ENCODE measurements around the gene NUDC.
"Not testable (repeated sequence)": the region's sequence is repeated elsewhere in the genome, so short reads cannot be mapped to it uniquely, and the experiment has no call there.

The NUDC gene

DNA sequence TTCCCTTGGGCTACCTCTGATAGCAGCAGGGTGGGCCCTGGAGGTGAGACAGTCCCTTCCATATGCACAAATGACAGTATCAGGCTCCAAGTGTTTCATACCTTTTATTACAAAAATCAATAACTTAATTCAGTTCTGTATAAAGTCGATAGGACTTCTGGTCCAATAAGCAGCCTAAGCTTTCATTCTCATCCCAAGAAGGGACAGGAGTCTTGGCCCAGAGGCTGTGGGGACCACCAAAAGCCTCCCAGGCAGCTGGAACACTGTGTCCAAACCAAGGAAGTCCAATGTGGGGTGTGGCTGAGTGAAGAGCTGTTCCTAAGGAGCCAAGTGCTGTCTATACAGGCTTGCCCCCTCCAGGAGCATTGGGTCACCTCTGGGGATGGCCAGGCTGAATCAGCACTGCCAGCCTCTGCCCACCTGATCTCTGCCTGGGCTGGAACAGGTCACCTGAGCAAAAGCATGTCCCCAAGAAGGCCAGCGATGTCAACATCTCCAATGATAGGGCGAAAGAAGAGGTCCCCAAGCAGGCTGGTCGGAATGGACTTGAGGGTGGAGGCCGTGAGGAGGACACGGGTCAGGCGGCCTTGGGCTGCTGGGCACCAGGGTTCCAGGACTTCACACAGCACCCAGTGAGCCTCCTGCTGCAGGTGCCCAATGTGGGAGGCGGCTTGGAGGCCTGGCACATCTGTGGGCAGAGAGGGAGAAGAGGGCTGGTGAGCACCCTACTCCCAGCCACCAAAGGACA is 10.0 kb upstream of the NUDC start:
- no peak for DNase-seq (ENCODE audit: low spot score)

DNA sequence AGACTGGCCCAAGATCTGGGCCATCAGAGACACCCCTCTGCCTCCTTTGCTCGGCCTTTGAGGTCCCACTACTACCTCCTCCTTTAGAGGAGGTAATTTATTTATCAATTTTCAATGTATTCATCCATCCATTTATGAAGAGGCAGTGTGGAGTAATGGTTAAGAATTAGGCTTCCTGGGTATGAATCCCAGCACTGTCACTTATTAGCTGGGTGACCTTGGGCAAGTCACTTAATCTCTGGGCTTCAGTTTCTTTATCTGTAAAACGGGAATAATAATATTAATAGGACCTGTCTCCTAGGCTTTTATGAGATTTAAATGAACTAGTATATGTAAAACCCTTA is 9.4 kb upstream of the NUDC start:
- DNase-seq (ENCODE audit: low spot score) = no peak

DNA sequence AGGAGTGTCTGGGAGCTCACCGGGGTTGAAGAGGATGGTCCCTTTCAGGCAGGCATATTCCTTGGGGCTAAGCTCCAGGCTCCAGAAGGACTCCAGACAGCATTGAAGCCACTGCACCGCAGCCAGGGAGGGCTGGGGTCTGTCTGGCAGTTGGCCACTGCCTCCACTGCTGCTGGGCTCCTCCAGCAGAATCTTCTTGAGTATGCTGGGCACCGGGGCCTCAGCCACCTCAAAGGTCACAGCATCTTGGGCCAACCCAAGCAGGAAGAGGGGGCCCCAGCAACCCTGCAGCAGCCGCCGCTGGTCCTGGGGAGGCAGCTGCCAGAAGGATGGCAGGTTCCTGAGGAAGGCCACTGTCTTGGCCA is 8.2 kb upstream of the NUDC start:
- DNase-seq (ENCODE audit: low spot score) = no peak

DNA sequence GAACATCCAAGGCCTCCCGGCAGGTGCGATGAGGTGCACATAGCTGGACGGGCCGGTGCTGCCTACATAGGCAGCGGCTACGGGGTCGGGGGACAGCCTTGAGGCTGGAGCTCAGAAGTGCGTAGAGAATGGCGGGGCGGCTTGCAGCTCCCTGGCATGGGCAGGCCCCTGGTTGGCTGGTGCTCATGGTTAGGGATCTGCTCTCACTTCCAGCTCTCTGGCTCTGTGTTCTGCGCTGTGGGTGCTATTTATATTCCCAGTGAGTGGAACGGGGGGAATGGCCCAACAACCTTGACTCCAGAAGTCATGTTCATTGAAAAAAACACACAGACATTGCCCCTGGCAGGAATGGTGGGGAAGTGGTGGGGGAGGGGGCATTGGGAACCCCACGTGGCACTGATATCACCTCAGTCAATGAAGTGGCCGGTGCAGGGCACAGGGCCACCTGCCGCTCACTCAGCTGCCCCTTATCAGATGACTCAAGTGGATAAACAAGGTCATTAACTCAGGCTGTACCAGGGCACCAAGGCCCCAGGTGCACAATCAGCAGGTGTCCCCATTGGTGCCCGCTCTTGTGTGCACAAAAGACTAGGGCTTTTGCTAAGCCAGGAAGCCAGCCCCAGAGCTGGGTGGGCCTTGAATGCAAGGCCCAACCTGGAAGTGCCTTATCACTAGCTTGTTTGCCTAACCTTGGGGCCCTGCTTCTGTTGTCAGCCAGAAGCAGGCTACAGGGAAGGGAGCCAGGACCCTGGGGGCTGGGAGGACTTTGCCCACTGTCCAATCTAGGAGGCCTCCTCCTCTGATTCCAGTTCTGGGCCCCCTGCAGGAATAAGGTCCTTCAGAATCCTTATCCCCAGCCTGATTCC is 7.6 kb upstream of the NUDC start, which contains the start of gene NR0B2:
Gene NR0B2, minus strand, starts transcription at position 222 of the 866 bp plus-strand sequence. Its CDS starts 35 bp downstream, at position 187.
- DNase-seq (ENCODE audit: low spot score) = no peak

DNA sequence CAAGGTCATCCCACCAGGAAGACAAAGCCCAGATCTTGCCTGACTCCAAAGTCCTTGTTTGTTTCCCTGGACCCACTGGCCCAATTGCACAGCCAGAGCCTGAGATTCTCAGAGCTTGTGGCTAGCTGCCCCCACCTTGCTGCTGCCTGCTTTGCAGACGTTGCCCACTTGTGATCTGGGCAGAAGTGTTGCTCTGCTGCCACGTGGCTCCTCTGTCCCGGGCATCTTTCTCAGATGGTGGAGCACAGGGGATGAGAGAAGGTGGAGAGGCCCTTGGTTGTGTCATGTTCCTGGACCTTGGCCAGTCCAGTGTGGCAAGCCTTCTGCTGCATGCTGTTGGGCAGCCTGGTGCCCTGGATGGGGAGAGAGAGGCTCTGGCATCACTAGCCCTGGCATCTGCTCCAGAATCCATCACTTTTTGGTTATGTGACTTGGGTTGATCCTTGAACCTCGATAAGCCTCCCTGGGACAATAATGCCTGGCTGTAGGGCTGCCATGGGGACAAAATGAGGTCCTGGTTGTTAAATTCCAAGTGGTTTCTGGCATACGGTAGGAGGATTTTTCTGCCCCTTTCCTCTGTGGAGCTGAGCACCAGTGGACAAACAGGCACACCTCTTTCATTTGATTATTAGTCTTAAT is 6.2 kb upstream of the NUDC start:
- no peak for DNase-seq (ENCODE audit: low spot score)

DNA sequence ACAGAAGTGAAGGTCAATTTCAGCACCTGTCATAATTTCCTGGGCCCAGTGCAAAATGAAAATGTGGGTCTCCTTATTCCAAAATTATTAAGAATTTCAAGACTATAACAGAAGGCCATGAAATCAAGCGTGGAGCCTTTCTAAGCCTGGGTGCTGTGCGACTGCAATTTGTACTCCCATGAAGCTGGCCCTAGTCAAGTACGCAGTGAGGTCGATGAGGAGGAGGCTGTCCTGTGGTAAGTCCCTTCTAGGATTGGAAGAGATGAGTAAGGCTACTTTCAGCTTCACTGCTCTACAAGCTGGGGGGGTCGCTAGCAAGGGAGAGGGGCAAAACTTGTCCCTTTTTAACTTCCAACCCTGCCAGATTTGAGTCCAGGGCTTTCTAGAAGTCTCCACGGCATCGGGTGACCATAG is 410 bp upstream of the NUDC start:
- DNase-seq (ENCODE audit: low spot score) = no peak

DNA sequence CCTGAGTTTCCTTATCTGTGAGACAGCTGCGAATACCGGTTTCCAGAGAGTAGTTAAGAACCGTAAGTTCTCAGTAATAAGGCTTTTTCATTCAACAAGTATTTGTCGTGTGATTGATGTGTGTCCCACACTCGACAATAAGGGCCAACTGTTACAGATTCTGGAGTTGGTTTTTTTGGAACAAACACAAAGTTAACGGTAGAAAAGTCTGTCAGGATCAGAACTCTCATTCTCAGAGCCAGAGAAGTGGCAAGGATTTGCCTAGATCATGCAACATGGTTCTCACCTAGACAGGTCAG is 837 bp downstream of the NUDC start:
- DNase-seq (ENCODE audit: low spot score) = no peak

DNA sequence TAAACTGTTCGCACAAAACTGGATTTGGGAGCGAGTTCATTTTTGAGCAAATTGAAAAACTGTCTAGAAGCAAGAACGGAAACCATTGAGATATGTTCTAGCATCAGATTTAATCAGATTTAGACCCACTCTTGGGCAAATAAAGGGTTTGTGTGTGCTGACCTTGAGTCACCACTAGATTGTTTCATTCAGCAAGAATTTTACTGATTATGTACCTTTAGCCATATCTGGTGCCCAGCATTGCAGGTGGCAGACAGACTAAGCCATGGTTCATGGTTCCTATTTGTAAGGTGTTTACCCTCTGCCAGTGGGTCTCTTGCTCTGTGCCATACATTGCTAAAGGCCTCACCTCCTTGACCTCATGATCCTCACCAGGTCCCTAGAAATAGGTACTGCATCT is 1.4 kb downstream of the NUDC start:
- DNase-seq (ENCODE audit: low spot score) = no peak

DNA sequence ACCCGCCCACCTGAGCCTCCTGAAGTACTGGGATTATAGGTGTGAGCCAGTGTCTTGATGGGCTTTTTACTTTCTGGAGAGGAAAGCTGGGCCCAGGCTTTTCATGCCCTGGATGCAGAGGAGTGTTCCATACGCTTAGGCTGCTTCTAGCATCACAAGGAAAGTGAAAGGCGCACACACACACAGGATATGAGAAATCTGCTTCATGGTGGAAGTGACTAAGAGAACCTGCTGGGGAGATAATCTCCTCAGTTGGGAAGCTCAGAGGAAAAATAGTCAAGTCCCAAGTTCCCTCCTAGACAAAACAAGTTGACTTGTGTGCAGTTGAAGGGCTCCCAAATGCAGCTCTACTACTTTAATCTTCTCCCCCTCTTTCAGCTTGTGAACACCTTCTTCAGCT is 2.2 kb downstream of the NUDC start:
- DNase-seq (ENCODE audit: low spot score) = no peak

DNA sequence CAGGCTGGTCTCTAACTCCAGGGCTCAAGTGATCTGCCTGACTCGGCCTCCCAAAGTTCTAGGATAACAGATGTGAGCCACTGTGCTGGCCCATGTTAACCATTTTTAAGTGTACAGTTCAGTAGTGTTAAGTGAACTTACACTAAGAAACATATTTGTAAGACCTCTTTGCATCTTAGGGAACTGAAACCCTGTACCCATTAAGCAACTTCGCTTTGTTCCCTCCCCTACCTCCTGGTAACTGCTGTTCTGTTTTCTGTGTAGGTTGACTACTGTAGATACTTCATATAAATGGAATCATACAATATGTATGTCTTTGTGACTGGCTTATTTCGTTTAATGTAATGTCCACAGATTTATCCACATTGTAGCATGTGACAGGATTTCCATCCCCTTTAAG is 11.0 kb downstream of the NUDC start:
- DNase-seq (ENCODE audit: low spot score) = no peak

DNA sequence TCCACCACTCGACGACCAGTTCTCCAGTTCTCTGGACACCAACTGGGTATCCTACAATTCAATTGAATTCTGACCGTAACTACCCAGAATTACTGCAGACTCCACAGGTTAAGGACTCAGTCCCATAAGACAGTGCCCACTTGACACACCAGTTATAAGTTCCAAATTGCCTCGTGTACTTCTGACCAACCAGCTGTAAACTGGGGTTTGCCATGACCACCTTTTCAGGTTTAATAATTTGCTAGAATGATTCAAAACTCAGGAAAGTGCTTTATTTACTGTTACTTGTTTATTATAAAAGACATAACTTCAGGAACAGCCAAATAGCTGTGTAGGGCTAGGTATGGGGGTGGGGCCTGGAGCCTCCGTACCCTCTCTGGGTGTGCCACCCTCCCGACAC is 15.3 kb downstream of the NUDC start:
- DNase-seq (ENCODE audit: low spot score) = no peak

DNA sequence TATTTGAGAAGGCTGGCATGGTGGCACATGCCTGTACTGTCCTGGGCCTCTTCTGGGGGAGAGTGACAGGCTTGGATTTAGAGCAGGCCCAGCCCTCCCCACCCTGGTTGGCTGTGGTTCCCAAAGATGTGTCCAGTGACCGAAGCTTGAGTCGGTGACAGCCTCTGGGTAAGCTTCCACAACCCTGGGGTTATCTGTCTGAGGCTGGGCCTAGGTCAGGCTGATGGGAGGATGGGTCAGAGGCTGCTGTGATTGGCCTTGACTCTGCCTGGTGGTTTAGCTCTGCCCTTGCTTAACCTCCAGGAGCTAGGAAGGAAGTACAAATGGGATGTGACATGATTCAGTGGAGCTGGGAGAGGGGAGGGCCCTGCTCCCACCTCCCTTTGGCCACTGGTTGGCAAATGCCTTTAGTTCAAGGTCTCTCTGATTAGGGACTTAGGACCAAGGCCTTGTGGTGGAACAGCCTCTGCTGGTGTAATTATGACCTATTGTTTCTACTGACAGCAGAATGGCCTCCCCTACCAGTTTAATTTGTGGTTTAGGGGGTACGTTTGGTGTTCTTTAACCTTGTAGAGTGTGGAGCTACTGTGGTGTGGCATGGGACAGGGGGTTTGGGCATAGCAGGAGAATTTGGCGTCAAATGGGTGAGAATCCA is 16.6 kb downstream of the NUDC start:
- DNase-seq (ENCODE audit: low spot score) = no peak

DNA sequence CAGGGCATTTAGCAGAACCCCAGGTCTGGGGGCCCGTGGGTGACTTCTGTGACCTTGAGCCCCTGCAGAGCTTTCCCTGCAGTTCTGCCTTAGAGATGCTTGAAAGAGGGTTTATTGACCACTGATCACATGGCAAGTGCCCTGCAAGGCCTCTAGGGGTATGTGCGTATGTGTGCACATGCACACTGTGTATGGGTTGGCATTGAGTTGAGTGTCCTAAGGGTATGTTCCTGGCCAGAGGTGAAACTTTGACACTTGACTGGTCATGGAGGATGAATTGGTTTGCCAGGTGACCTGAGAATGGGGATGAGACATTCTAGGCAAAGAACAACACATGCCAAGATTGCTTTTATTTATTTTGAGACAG is 17.1 kb downstream of the NUDC start:
- no peak for DNase-seq (ENCODE audit: low spot score)

DNA sequence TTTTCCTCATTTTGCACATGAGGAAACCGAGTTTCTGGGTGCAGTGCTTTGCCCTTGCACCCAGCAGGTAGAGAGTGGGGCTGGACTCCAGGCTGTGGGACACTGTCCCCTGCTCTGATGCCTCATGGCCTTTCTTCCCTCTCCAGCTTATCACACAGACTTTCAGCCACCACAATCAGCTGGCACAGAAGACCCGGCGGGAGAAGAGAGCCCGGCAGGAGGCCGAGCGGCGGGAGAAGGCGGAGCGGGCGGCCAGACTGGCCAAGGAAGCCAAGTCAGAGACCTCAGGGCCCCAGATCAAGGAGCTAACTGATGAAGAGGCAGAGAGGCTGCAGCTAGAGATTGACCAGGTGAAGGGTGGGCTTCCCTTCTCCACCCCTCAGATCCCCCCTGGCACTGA is 19.8 kb downstream of the NUDC start:
- DNase-seq (ENCODE audit: low spot score) = no peak

DNA sequence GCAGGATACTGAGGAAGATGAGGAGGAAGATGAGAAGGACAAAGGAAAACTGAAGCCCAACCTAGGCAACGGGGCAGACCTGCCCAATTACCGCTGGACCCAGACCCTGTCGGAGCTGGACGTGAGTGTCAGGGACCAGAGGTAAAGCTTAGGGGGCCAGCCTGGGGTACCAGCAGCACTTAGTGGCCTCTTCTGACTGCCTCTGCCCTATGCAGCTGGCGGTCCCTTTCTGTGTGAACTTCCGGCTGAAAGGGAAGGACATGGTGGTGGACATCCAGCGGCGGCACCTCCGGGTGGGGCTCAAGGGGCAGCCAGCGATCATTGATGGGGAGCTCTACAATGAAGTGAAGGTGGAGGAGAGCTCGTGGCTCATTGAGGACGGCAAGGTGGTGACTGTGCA is 21.1 kb downstream of the NUDC start:
- DNase-seq (ENCODE audit: low spot score) = no peak

DNA sequence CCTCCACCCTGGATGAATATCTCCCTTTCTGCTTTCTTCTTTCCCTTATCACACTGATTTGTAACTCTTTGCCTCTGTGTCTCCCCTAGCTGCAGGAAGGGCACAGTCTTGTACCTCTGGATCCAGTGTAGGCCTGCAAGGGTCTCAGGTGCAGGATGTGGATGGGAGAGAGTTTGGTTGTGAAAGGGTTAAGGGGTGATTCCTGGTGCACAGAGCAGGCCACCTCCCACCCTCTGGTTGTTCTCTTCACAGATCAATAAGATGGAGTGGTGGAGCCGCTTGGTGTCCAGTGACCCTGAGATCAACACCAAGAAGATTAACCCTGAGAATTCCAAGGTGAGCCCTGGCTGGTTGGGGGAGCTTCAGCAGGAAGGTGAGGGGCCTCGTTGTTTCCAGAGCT is 23.6 kb downstream of the NUDC start:
- no peak for DNase-seq (ENCODE audit: low spot score)

DNA sequence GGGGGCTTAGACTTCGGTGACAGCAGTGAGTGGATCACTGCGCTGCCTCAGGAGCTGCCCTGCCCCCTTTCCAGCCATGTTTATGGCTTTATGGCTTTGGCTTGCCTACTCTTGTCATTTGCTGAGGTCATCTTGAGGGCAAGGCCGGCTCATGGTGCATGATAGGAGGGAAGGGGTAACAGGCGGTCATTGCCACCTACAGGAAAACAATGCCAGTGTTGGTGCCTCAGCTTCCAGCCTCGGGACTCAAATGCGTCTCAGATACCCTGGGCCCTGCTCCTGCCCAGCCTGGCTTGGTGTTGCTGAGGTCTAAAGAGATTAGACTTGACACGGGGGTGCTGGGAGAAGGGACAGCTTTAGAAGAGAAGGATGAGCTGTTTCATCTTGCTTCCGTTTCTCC is 24.2 kb downstream of the NUDC start:
- DNase-seq (ENCODE audit: low spot score) = no peak

DNA sequence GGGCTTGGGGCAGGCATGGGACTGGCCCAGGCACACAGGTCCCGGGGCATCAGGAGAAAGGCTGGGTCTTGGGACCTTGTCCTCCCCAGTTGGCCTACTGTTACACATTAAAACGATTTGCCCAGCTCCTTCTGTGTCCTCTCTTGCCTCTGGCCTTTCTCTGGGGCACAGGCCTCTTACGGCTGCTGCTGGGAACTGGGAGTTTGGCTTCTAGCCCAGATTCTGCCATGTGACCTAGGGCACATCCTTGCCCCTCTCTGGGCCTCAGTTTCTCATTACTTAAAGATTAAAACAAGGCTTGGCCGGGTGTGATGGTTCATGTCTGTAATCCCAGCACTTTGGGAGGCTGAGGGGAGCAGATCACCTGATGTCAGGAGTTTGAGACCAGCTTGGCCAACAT is 24.7 kb downstream of the NUDC start:
- no peak for DNase-seq (ENCODE audit: low spot score)

DNA sequence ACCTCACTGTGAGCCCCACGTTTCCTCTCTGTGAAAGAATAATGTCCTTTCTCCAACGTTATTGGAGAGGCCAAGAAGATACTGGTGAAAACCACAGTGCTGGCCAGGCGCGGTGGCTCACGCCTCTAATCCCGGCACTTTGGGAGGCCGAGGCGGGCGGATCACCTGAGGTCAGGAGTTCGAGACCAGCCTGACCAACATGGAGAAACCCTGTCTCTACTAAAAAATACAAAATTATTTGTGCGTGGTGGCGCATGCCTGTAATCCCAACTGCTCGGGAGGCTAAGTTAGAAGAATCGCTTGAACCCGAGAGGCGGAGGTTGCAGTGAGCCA is 27.1 kb downstream of the NUDC start:
- not testable (repeated sequence) for DNase-seq (ENCODE audit: low spot score)

DNA sequence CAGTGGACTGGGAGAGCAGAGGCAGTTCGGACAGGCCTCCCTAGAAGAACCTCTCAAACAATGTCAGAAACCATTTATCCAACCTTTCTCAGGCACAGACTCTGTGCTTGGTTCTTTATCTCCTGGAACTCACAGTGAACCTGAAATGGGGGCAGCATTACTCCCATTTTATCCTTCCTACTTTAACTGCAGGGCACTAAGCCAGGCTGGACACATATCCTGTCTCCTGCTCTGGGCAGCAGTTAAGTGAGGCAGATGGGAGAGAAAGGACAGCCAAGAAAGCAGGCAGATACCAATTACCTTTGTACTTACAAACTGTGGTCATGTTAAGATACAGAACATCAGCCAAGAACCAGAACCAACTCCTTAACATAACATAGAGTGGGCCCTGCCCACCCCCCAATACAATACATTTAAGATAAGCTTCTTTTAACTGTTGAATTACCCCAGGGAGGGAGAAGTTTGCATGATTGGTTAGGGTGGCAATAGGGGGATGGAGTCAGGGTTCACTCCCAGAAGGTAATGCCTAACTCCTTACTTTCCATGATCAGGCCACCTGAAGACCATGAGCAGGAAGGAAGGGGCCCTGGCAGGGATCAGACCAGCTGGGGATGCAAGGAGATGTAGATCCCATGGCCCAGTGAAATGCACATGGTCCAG is 27.9 kb downstream of the NUDC start:
- DNase-seq (ENCODE audit: low spot score) = no peak

DNA sequence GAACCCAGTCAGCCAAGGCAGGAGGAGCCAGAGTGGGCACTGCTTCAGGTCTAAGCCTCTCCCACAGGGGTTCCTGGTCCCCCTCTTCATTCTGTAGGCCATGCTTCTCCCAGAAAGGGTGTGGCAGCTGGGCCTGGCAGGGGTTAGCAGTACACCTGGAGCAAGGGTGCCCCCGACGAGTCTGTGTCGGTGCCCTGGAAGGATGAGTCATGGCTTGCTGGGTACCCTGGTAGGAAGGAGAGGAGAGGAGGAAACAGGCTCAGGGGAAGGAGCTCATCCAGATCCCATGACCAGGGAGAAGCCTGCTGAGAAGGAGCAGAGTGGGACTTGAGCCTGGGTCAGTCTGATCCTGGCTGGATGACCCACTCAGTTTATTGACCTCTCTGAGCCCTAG is 28.4 kb downstream of the NUDC start:
- no peak for DNase-seq (ENCODE audit: low spot score)

DNA sequence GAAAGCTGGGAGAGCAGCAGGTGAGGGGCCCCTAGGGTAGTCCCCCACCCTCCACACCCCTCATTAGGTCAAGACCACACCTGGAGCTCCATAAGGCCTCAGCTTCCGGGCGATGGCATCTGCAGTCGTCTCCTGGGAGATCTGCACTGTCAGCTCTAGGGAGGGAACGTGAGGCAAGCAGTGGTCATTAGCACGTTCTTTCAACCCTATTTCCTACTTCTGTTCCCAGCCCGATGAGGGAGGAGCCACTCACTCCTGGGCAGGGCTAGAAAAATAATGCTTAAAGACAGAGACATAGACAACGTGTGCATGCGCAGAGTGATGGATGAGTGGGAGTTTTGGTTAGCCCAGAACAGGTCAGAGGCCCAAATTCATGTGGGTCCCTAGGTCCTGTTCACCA is 29.1 kb downstream of the NUDC start:
- no peak for DNase-seq (ENCODE audit: low spot score)

DNA sequence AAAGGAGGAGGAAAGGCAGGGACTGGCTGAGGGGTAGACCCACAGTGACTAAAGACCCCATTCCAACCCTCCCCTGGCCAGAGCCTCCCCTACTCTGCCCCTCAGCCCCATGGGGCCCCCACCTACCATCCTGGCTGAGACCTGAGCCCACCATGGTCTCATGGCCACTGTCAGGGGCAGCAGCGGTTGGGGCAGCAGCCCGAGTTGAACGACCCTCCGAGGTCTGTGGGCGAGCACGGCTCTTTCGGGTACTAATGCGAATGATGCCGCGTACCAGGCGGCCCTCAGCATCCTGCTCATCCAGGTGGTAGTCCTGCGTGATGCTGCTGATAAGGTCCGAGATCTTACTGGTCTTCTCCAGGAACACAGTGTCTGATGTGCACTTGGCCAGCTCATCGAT is 29.7 kb downstream of the NUDC start:
- no peak for DNase-seq (ENCODE audit: low spot score)
